ENCODE measurements around the gene MED15.

MED15 gene

GRCh38 chr22:20605328-20605727 is 97.9 kb downstream of the MED15 start:
- no peak for TF ChIP-seq CTCF (IDR thresholded peaks at IDR 0.05)
- H3K27ac ChIP-seq: no peak overlapping the region
- no peak for DNase-seq (ENCODE audit: low spot score)
- H3K4me3 ChIP-seq: no peak overlapping the region

- DNase-seq (ENCODE audit: low spot score): no peak
- TF ChIP-seq CTCF (IDR thresholded peaks at IDR 0.05): no peak
Measured at GRCh38 chr22:20606041-20606783, 98.8 kb downstream of the MED15 start.

GRCh38 chr22:20606784-20607128 is 99.3 kb downstream of the MED15 start:
- no peak for TF ChIP-seq CTCF (IDR thresholded peaks at IDR 0.05)
- DNase-seq (ENCODE audit: low spot score): no peak
- Histone ChIP-seq H3K4me3 (no peak overlapping the region), H3K27ac (no peak overlapping the region)

More at GRCh38 chr22:20606041-20606783, 98.8 kb downstream of the MED15 start:
- Histone ChIP-seq H3K4me3 (no peak overlapping the region), H3K27ac (no peak overlapping the region)

- Histone ChIP-seq H3K27ac (no peak overlapping the region), H3K4me3 (no peak overlapping the region)
- TF ChIP-seq CTCF (IDR thresholded peaks at IDR 0.05): no peak
- no peak for DNase-seq (ENCODE audit: low spot score)
Measured at GRCh38 chr22:20607157-20607907, 99.9 kb downstream of the MED15 start.

- no peak overlapping the region for H3K4me3 ChIP-seq
- H3K27ac ChIP-seq: no peak overlapping the region
- DNase-seq (ENCODE audit: low spot score): no peak
- no peak for TF ChIP-seq CTCF (IDR thresholded peaks at IDR 0.05)
Measured at GRCh38 chr22:20610243-20610686, 102.9 kb downstream of the MED15 start.

- H3K4me3 ChIP-seq: no peak overlapping the region
- DNase-seq (ENCODE audit: low spot score): no peak
- no peak overlapping the region for H3K27ac ChIP-seq
- TF ChIP-seq CTCF (IDR thresholded peaks at IDR 0.05): no peak
Measured at GRCh38 chr22:20610757-20611156, 103.3 kb downstream of the MED15 start.

- Histone ChIP-seq H3K27ac (no peak overlapping the region), H3K4me3 (no peak overlapping the region)
- no peak for TF ChIP-seq CTCF (IDR thresholded peaks at IDR 0.05)
- DNase-seq (ENCODE audit: low spot score): no peak
Measured at GRCh38 chr22:20611418-20611817, 104.0 kb downstream of the MED15 start.
